IPS-NIHi11 (cell line): ENCODE measurements around the gene NT5DC1.
"Not testable (repeated sequence)": the region's sequence is repeated elsewhere in the genome, so short reads cannot be mapped to it uniquely, and the experiment has no call there.

ENCODE experiments used
- DNase-seq: peaks from one replicate; pipeline ENCODE4 v3.0.0; 2012; ENCODE audit warnings: mixed read lengths, low spot score

Gene NT5DC1

GRCh38 chr6:116279232-116280160 lies 178.8 kb downstream of the NT5DC1 start, which contains the start of gene TSPYL1:
Gene TSPYL1, minus strand, starts transcription at chr6:116279930. Its CDS starts 100 bp downstream, at chr6:116279830.
- DNase-seq: peak; percentile 93

DNA sequence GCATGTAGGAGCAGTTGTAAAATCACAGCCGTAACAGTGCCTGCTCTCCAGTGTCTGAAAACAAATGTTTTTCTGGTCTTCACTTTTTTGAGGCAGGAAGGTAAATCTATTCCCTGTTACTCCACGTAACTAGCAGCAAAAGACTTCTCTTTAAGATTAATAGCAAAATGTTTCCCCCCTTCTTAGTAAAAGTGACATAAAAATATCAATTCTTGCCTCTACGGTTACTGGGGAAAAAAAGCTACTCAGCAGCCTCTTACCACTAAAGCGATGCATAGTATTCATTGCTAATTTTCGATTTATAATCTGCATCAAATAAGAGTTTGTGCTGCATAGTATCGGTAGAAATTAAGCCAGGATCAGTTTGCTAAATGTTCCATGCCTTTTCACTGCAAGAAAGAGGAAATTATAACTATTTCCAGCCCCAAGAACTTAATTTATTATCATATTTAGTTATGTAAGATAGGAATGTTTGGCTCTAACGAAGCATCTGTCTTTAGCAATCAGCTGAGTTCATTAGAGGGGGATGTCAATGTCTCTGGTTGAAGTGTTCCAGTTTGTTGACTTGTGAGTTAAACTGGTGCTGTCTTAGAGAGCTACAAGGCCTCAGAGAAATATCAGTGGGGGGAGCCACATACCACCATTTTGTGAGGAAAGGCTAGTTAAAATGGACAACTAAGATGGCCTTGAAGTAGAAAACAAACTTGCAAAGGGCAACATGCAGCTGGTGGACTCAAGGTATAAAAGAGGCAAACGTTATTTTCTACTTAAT lies 179.7 kb downstream of the NT5DC1 start:
- DNase-seq: no peak

DNA sequence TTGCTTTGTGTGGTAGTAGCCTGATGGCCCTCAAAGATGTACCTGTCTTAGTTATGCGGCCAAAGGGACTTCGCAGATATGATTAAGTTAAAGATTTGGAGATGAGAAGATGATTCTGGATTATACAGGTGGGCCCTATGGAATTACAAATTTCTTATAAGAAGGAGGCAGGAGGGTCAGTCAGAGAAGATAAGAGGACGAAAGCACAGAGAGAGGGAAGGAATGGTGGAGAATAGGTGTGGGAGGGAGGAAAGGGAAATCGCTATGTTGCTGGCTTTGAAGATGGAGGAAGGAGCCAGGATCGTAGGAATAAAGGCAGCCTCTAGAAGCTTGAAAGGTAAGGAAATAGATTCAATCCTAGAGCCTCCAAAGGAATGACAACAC lies 180.3 kb downstream of the NT5DC1 start:
- no peak for DNase-seq

- DNase-seq: no peak
Measured at GRCh38 chr6:116282698-116283097, 182.0 kb downstream of the NT5DC1 start.

DNA sequence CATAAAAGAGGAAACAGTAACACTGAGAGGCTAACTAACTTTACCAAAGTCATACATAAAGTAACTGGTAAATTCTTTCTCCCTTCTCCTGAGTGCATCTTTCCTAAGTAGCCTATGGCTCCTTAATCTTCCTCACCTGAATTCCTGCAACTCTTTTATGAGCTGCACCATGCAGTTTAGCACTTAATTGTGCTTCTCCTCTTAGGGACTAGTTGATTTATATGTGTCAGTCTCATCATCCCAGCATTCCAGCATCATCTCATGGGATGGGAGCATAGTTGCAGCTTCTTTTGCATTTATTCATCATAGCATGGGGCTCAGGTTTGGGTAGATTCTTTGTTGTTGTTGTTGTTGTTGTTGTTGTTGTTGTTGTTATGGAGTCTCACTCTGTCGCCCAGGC lies 182.5 kb downstream of the NT5DC1 start:
- DNase-seq: no peak

- DNase-seq: not testable (repeated sequence)
Measured at GRCh38 chr6:116284984-116285383, 184.3 kb downstream of the NT5DC1 start.

DNA sequence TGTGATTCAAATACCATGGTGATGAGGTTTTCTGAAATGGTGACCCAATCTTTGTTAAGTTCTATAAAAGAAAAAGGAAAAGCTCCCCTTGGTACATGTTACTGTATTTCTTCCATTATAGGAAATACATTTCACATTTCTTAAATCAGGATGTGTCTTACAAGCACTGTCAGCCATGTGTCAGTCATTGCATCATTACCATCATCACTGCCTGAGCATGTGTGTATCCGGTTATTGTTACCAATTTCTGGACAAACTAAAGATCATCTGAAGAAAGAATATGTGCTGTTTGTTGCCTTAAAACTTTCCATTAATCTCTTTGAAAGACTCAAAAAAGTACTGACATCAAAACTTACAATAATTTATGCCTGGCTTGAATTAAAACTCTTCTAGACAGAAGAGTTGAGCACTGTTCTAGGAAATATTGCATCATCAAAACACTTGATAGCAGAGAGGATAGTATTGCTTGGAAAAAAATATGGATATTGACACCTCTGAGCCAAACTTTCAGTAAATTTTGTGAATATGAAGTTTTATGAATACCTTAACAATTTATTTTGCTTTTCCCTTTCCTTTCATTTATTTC lies 186.2 kb downstream of the NT5DC1 start:
- no peak for DNase-seq

DNA sequence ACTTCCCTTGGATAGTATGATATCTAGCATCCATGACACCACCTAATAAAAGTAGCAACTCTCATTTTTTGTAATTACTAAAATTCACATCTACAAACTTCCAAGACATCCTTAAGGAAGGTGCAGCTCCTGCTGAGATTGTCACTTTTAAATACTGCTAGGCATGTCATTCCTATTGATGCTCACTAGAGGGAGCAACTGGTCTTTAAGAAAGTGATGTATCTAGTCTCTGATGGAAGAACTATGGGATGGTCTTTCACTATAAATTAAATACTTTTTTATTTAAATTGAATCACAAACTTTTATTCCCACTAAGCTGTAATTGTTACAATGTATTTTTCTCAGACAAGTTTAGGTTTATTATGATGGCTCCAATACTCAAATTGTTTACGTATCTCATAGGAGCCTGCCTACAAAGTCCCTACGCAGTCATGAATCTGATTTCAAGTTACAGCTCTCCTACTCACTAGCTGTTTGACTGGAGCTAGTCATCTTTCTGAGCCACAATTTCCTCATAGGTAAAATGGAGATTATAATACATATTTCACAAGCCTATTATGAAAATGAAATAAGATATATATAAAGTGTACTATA lies 187.1 kb downstream of the NT5DC1 start:
- DNase-seq: peak; percentile 37

DNA sequence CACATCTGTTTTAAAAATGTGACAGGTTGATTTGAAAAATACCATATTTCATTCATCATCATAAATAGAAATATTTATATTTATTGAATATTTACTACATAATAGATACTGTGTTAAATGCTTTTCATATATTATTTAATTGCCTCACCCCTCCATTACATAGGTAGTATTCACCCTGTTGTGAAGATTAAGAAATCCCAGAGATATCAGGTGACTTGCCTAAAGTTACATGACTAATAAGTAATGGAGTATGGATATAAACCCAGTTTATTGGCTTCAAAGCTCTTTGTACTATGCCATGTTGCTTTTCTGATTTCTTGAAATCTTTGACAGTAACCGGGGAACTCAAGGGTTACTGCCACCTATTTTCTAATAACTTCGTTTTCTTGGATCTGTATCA lies 189.2 kb downstream of the NT5DC1 start:
- no peak for DNase-seq

DNA sequence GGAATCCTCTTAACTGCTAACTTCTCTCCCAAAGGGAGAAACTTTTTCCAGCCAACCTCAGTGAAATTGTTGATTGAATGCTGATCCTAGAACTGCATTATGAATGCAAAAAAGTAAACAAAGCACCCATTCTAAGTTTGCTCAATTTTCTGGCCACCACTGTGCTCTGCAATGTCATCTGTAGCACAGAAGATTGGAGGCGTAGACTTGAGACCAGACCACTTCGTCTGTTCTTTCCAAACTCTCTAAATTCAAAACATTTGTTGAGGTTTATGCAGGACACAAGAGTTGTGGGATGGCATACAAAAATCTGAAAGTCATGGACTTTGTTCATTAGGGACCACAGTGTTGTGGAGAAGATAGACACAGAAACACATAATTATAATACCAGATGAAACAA lies 190.1 kb downstream of the NT5DC1 start:
- DNase-seq: no peak

DNA sequence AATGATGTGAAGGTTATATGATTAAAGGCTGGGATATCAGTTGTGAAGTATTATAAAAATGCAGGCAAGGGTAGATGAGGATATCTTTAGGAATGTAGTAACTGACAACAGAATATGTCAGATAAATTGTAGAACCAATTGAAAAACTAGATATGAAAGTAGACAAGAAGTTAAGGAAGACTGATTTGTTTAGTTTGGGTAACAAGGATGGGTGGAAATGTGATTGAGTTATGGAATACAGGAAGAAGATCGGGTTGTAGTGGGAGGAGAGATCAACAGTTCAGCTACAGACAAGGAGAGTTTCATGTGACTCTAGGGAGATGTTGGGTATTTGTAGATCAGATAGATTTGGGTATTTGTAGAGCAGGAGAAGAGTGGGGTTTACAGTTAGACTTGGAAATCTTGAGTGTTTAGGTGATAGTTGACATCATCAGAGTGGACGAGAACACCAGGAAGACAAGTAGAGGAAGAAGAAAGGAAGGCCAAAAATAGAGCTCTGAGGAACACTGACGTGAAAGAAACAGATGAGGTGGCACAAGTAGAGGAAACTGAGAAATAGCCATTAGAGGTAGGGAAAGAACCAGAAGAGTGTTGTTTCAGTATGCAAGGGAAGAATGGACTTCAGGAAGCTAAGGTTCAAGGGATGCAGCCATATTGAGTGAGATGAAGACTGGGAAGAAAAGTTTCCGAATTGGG lies 191.2 kb downstream of the NT5DC1 start:
- DNase-seq: no peak

GRCh38 chr6:116292553-116292952 lies 191.9 kb downstream of the NT5DC1 start:
- no peak for DNase-seq

DNA sequence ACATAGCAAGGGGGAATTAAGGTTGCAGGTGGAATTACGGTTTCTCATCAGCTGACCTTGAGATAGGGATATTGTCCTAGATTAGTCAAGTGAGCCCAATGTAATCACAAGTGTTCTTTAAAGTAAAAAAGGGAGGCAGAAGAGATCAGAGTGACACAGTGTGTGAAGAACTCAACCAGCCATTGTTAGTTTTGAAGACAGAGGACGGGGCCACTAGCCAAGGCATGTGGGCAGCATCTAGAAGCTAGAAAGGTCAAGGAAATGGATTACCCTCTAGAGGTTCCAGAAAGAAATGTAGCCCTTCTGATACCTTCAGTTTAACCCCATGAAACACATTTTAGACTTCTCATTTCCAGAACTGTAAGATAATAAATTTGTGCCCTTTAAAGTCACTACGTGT lies 197.6 kb downstream of the NT5DC1 start:
- DNase-seq: no peak

GRCh38 chr6:116298973-116299372 lies 198.3 kb downstream of the NT5DC1 start:
- DNase-seq: no peak
